ENCODE measurements around the gene CRMP1.

GRCh38 chr4:5790546-5790857, 102.4 kb downstream of the CRMP1 start:
- TF ChIP-seq POLR2A (IDR thresholded peaks at IDR 0.05; ENCODE audit: low read length), result no peak
- no peak for TF ChIP-seq GATA1 (IDR thresholded peaks at IDR 0.05; ENCODE audit: low read depth, low read length)

Data from erythroblast (primary cell).